SU-DHL-6 (cell line): Measurements from ENCODE around the gene STAU1.
"Not testable (repeated sequence)": the region's sequence is repeated elsewhere in the genome, so short reads cannot be mapped to it uniquely, and the experiment has no call there.

Experiments used
- H2AFZ ChIP-seq: fragments of 200-600 bp; sonication (generic); 2 replicates; pipeline ENCODE4 v1.6.1; 2014; ENCODE audit warnings: low read depth, mild to moderate bottlenecking, moderate library complexity, mixed read lengths, antibody characterized with exemption, low read length; ENCODE audit not compliant: severe bottlenecking
- H3F3A ChIP-seq: fragments of 200-600 bp; shearing (Covaris generic); 2 replicates; pipeline ENCODE4 v1.6.0; 2016; ENCODE audit warnings: antibody characterized with exemption, mild to moderate bottlenecking; ENCODE audit not compliant: insufficient read depth
- H3K27ac ChIP-seq: fragments of 200-600 bp; sonication (generic); 2 replicates; pipeline ENCODE4 v1.5.1; 2016; ENCODE audit warnings: low read depth, mild to moderate bottlenecking, low read length, moderate library complexity, mixed read lengths
- H3K27me3 ChIP-seq: fragments of 200-600 bp; sonication (generic), shearing (Covaris generic); 2 replicates; pipeline ENCODE4 v1.6.0; 2014; ENCODE audit warnings: mild to moderate bottlenecking, low read length
- H3K36me3 ChIP-seq: fragments of 200-600 bp; sonication (generic); 2 replicates; pipeline ENCODE4 v1.6.1; 2014; ENCODE audit warnings: mild to moderate bottlenecking, low read length, mixed read lengths
- H3K4me2 ChIP-seq: fragments of 300-600, 200-600 bp; shearing (Covaris generic), sonication (generic); 2 replicates; pipeline ENCODE4 v1.6.0; 2014; ENCODE audit warnings: low read length, low read depth, mild to moderate bottlenecking; ENCODE audit not compliant: poor library complexity, severe bottlenecking
- H3K4me3 ChIP-seq: fragments of 200-600 bp; sonication (generic); 2 replicates; pipeline ENCODE4 v1.5.1; 2014; ENCODE audit warnings: antibody characterized with exemption, low read length, mild to moderate bottlenecking, mixed read lengths; ENCODE audit not compliant: insufficient read depth, poor library complexity, severe bottlenecking
- H3K79me2 ChIP-seq: fragments of 200-600 bp; sonication (generic); 2 replicates; pipeline ENCODE4 v1.6.1; 2014; ENCODE audit warnings: mild to moderate bottlenecking, low read length, moderate library complexity; ENCODE audit not compliant: insufficient read depth
- H3K9ac ChIP-seq: fragments of 200-600 bp; sonication (generic); 2 replicates; pipeline ENCODE4 v1.7.0; 2014; ENCODE audit warnings: mild to moderate bottlenecking, low read length
- H3K9me2 ChIP-seq: fragments of 200-600 bp; sonication (generic); replicated peaks from 2 replicates; pipeline ENCODE4 v1.6.1; 2014; ENCODE audit warnings: low read length; ENCODE audit not compliant: insufficient read depth
- H3K9me3 ChIP-seq: fragments of 200-600 bp; sonication (generic); 2 replicates; pipeline ENCODE4 v1.6.1; 2014; ENCODE audit warnings: low read length, mixed read lengths; ENCODE audit not compliant: insufficient read depth
- H4K20me1 ChIP-seq: fragments of 200-600 bp; sonication (generic); 2 replicates; pipeline ENCODE4 v1.6.1; 2014; ENCODE audit warnings: low read depth, mild to moderate bottlenecking, antibody characterized with exemption, low read length, moderate library complexity, mixed read lengths
- EZH2phosphoT487 ChIP-seq: fragments of 200-600 bp; sonication (generic), shearing (Covaris generic); conservative IDR thresholded peaks from 2 replicates; pipeline ENCODE4 v1.6.1; 2018; ENCODE audit warnings: mild to moderate bottlenecking, antibody characterized with exemption, low read length, moderate library complexity, mixed read lengths
- TF ChIP-seq, protein P1 (sequence below): fragments of 200-600 bp; sonication (generic); IDR thresholded peaks from one replicate; pipeline ENCODE4 v1.5.1; 2017; ENCODE audit warnings: antibody characterized with exemption, mild to moderate bottlenecking, low read length, moderate library complexity; ENCODE audit not compliant: insufficient read depth, poor library complexity, severe bottlenecking

The STAU1 gene

DNA sequence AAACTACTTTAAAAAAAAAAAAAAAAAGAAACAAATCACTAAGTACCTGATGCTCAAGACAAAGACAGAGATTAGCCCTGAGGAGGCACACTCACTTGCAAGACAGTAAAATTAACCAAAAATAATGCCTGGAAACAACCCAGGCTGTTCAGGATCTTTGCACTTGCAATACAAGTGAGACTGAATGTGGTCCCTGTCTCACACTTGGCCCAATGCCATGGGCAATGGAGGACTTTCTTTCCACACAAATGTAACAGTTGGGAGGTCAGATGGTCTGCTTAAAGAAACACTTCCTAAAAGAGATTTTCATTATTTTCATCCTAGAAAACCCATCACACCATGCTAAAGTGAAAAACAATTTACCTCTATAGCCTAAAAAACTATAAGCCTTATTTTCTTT, 16.2 kb downstream of the STAU1 start:
- Histone ChIP-seq H3K9me2 (no peaks in the 10 kb centered on the region), H3K27me3 (no peaks in the 10 kb centered on the region), H3K9me3 (no peaks in the 10 kb centered on the region), H3K79me2 (peaks cover 88% of the 10 kb centered on the region), H3K4me2 (no peak overlapping the region), H3K9ac (no peak overlapping the region), H3F3A (0 out of 2 replicates have a peak, but pooled peaks cover 6% of the 10 kb centered on the region), H4K20me1 (no peaks in the 10 kb centered on the region), H2AFZ (no peak overlapping the region), H3K4me3 (no peak overlapping the region), H3K36me3 (0 out of 2 replicates have a peak, but pooled peaks cover 3% of the 10 kb centered on the region), H3K27ac (no peak overlapping the region)
- TF ChIP-seq, protein P1, sequence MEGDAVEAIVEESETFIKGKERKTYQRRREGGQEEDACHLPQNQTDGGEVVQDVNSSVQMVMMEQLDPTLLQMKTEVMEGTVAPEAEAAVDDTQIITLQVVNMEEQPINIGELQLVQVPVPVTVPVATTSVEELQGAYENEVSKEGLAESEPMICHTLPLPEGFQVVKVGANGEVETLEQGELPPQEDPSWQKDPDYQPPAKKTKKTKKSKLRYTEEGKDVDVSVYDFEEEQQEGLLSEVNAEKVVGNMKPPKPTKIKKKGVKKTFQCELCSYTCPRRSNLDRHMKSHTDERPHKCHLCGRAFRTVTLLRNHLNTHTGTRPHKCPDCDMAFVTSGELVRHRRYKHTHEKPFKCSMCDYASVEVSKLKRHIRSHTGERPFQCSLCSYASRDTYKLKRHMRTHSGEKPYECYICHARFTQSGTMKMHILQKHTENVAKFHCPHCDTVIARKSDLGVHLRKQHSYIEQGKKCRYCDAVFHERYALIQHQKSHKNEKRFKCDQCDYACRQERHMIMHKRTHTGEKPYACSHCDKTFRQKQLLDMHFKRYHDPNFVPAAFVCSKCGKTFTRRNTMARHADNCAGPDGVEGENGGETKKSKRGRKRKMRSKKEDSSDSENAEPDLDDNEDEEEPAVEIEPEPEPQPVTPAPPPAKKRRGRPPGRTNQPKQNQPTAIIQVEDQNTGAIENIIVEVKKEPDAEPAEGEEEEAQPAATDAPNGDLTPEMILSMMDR, result no peak
- no peak for TF ChIP-seq EZH2phosphoT487

DNA sequence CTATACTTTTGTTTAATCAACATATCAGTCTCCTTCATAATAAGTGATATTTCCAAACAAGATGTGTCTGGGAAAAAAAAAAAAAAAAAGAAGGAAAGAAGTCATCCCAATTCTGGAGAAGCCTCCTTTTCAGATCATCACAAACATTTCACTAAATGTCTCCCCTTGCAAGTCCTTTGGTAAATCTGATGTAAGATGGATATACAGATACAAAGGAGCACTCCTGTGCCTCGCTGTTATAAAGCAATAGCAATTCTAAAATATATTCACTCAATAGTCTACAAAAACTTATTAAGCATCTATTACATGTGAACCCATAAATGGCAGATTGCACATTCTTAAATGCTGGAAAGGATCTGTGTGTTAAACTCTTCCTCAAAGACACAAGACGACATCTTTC, 17.4 kb downstream of the STAU1 start:
- Histone ChIP-seq H3K36me3 (0 out of 2 replicates have a peak, but pooled peaks cover 3% of the 10 kb centered on the region), H3K4me3 (no peak overlapping the region), H3K9me2 (no peaks in the 10 kb centered on the region), H3K9me3 (no peaks in the 10 kb centered on the region), H3K27ac (no peak overlapping the region), H3F3A (0 out of 2 replicates have a peak, but pooled peaks cover 6% of the 10 kb centered on the region), H4K20me1 (no peaks in the 10 kb centered on the region), H3K9ac (no peak overlapping the region), H3K27me3 (no peaks in the 10 kb centered on the region), H2AFZ (no peak overlapping the region), H3K79me2 (peaks cover 88% of the 10 kb centered on the region), H3K4me2 (no peak overlapping the region)
- TF ChIP-seq EZH2phosphoT487, result no peak
- TF ChIP-seq, protein P1, result no peak

DNA sequence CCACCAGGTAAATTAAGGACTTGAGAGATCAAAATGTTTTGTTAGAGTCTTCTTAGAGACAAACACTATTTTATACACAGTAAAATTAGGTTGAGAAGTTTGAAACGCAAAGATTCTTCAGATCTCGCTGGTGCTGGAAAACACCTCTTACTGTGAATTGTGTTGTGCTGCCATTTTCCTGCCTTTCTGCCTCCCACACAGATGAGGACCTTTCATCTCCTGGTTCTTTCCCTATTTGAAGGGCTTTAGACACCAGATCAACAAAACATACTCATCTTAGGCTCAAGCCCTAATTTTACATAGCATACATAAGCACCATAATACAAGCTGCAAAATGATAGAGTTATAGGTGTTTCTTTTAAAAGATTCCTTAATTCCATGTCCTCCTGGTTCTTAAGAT, 18.6 kb downstream of the STAU1 start:
- H3K9ac ChIP-seq, result no peak overlapping the region
- H3F3A ChIP-seq, result 0 out of 2 replicates have a peak, but pooled peaks cover 6% of the 10 kb centered on the region
- TF ChIP-seq EZH2phosphoT487, result no peak
- TF ChIP-seq, protein P1, result no peak
- no peaks in the 10 kb centered on the region for H3K9me3 ChIP-seq
- no peak overlapping the region for H2AFZ ChIP-seq
- H3K4me2 ChIP-seq, result no peak overlapping the region
- peaks cover 91% of the 10 kb centered on the region for H3K79me2 ChIP-seq
- no peaks in the 10 kb centered on the region for H4K20me1 ChIP-seq
- H3K36me3 ChIP-seq, result 0 out of 2 replicates have a peak, but pooled peaks cover 3% of the 10 kb centered on the region
- no peaks in the 10 kb centered on the region for H3K9me2 ChIP-seq
- no peaks in the 10 kb centered on the region for H3K27me3 ChIP-seq
- no peak overlapping the region for H3K27ac ChIP-seq
- no peak overlapping the region for H3K4me3 ChIP-seq

DNA sequence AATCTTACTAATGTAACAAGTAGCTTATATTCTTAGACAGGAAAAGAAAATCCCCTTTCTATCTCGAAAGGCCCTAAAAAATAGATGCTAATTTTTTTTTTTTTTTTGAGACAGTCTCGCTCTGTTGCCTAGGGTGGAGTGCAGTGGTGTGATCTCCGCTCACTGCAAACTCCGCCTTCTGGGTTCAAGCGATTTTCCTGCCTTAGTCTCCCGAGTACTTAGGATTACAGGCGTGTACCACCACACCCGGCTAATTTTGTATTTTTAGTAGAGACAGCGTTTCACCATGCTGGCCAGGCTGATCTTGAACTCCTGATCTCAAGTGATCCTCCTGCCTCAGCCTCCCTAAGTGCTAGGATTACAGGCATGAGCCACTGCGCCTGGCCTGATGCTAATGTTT, 19.3 kb downstream of the STAU1 start:
- H3K9me2 ChIP-seq, H3K9me3 ChIP-seq, H3K4me3 ChIP-seq, H3K9ac ChIP-seq, H3F3A ChIP-seq, H2AFZ ChIP-seq, H4K20me1 ChIP-seq, H3K27ac ChIP-seq, H3K4me2 ChIP-seq, H3K27me3 ChIP-seq, H3K36me3 ChIP-seq: not testable (repeated sequence)
- H3K79me2 ChIP-seq, result peaks cover 92% of the 10 kb centered on the region
